Gastrocnemius medialis (tissue), 4 donors: Measurements from ENCODE around the gene OVOL1. TPM values are rescaled to one million over a fixed set of nuclear protein-coding genes. Genes with fewer than 3 reads are reported as not detected.

Experiments
- ATAC-seq, 2 donors: fragments of 150-250 bp; one replicate each; pipeline ENCODE4 v1.9.1; 2016
- DNase-seq, 2 donors: peaks; one replicate each; pipeline ENCODE4 v3.0.0-alpha.2; 2019
- H3K27ac ChIP-seq, 4 donors: fragments of 200-600 bp; sonication (generic); 1 replicate in 1 of 4; 2 replicates in 3 of 4; pipeline ENCODE4 v1.5.1; 2016 to 2018; ENCODE audit warnings: mild to moderate bottlenecking in 2 of 4, moderate library complexity in 1 of 4
- H3K27me3 ChIP-seq, 3 donors: fragments of 200-600 bp; sonication (generic) in 2 of 3; 1 replicate in 1 of 3; 2 replicates in 2 of 3; pipeline versions ENCODE4 v1.5.1 to v1.6.0; 2016 to 2019; ENCODE audit warnings: mild to moderate bottlenecking in 1 of 3, moderate library complexity in 1 of 3
- H3K36me3 ChIP-seq, 2 donors: fragments of 200-600 bp; sonication (generic) in 1 of 2; one replicate each; pipeline ENCODE4 v1.5.1; 2017 to 2018
- H3K4me1 ChIP-seq, 2 donors: fragments of 200-600 bp; sonication (generic) in 1 of 2; one replicate each; pipeline ENCODE4 v1.5.1; 2016 to 2017; ENCODE audit warnings: mild to moderate bottlenecking in 2 of 2
- H3K4me3 ChIP-seq, 4 donors: fragments of 200-600 bp; sonication (generic) in 3 of 4; 1 replicate in 1 of 4; 2 replicates in 3 of 4; pipeline ENCODE4 v1.5.1; 2016 to 2019; ENCODE audit warnings: mild to moderate bottlenecking in 2 of 4
- H3K9me3 ChIP-seq, 3 donors: fragments of 200-600 bp; sonication (generic) in 2 of 3; 1 replicate in 1 of 3; 2 replicates in 2 of 3; pipeline ENCODE4 v1.5.1; 2016 to 2019
- CTCF ChIP-seq, 5 experiments: fragments of 450-650 bp in 3 of 5; fragments of 200-600 bp in 2 of 5; sonication (generic) in 2 of 5; IDR thresholded peaks in 4 of 5; conservative IDR thresholded peaks in 1 of 5; 1 replicate in 4 of 5; 2 replicates in 1 of 5; pipeline ENCODE4 v1.5.1; 2016 to 2019; ENCODE audit warnings: antibody characterized with exemption in 5 of 5, mild to moderate bottlenecking in 3 of 5, moderate library complexity in 3 of 5
- POLR2A ChIP-seq, 2 donors: fragments of 450-650 bp; IDR thresholded peaks; one replicate each; pipeline ENCODE4 v1.6.1; 2017; ENCODE audit warnings: antibody characterized with exemption in 2 of 2, mild to moderate bottlenecking in 2 of 2, moderate library complexity in 2 of 2
- in situ Hi-C, 4 donors: fragments of 200-750 bp; cut with MboI; loops; one replicate each; pipeline versions ENCODE4 v1.15.0 to v1.8.0; 2017; ENCODE audit warnings: low sequenced_read_pairs in 4 of 4
- intact Hi-C: fragments of 100-400 bp; cut with DNase I; formaldehyde crosslinking; loops from one replicate; pipeline ENCODE4 v1.15.1; 2023; ENCODE audit warnings: low total_unique reads
- total RNA-seq, 4 donors: library from RNA; depleted of rRNA; stranded (reverse); fragments of >200 nt; gene quantifications; one replicate each; pipeline versions ENCODE4 v1.1.0 to v1.2.3, GENCODE V29; 2016

The OVOL1 gene
- total RNA-seq = under 1 TPM in 1 of 4 donors, not detected in 3; 0.15 TPM

GRCh38 chr11:65786786-65787636, at the start of gene OVOL1:
Gene OVOL1 (plus strand): TSS chr11:65787063. CDS start chr11:65787374, 311 bp downstream.
- Histone ChIP-seq H3K4me1 (peaks cover 4% of the 10 kb centered on the region in 2 donors), H3K27ac (no peak within 1 kb of the TSS), H3K4me3 (peak within 1 kb of the TSS in 3 of 4 donors; percentile 6 to 44 (median 17)), H3K36me3 (no peaks in the 10 kb centered on the region), H3K27me3 (peaks cover 23 to 53% (median 40%) of the 10 kb centered on the region in 3 donors), H3K9me3 (no peaks in the 10 kb centered on the region)
- in situ Hi-C loops (no loop called here), intact Hi-C loops (loop anchor here (10.0 kb wide), 1 partner anchor 198 kb away; no protein-coding TSS in a partner anchor)
- TF ChIP-seq POLR2A (IDR thresholded peaks at IDR 0.05) = no peak
- DNase-seq = no peak
- no peak for ATAC-seq

- Histone ChIP-seq H3K4me3 (no peak overlapping the region), H3K27ac (no peak overlapping the region), H3K27me3 (peaks cover 0 to 5% (median 3%) of the 10 kb centered on the region in 3 donors), H3K4me1 (no peaks in the 10 kb centered on the region), H3K36me3 (no peaks in the 10 kb centered on the region), H3K9me3 (no peaks in the 10 kb centered on the region)
- no peak for TF ChIP-seq CTCF (IDR thresholded peaks at IDR 0.05 in 4 of 5, conservative IDR thresholded peaks at IDR 0.05 in 1 of 5)
- TF ChIP-seq POLR2A (IDR thresholded peaks at IDR 0.05) = no peak
- intact Hi-C loops = no loop called here
- in situ Hi-C loops = no loop called here
- ATAC-seq (no peak), DNase-seq (no peak)
Measured at GRCh38 chr11:65739022-65739421, 47.8 kb upstream of the OVOL1 start.

GRCh38 chr11:65741185-65741584, 45.7 kb upstream of the OVOL1 start:
- intact Hi-C loops (no loop called here), in situ Hi-C loops (no loop called here)
- H3K9me3 ChIP-seq = no peaks in the 10 kb centered on the region
- H3K27ac ChIP-seq = no peak overlapping the region
- peaks cover 0 to 5% (median 3%) of the 10 kb centered on the region in 3 donors for H3K27me3 ChIP-seq
- no peaks in the 10 kb centered on the region for H3K4me1 ChIP-seq
- no peak for TF ChIP-seq CTCF (IDR thresholded peaks at IDR 0.05 in 4 of 5, conservative IDR thresholded peaks at IDR 0.05 in 1 of 5)
- TF ChIP-seq POLR2A (IDR thresholded peaks at IDR 0.05) = no peak
- DNase-seq (no peak), ATAC-seq (no peak)
- no peak overlapping the region for H3K4me3 ChIP-seq
- no peaks in the 10 kb centered on the region for H3K36me3 ChIP-seq

- in situ Hi-C loops (no loop called here), intact Hi-C loops (no loop called here)
- ATAC-seq (no peak), DNase-seq (no peak)
- H3K4me3 ChIP-seq = no peak overlapping the region
- TF ChIP-seq CTCF (IDR thresholded peaks at IDR 0.05 in 4 of 5, conservative IDR thresholded peaks at IDR 0.05 in 1 of 5) = no peak
- no peak for TF ChIP-seq POLR2A (IDR thresholded peaks at IDR 0.05)
- H3K27me3 ChIP-seq = peaks cover 0 to 5% (median 3%) of the 10 kb centered on the region in 3 donors
- no peaks in the 10 kb centered on the region for H3K9me3 ChIP-seq
- H3K4me1 ChIP-seq = no peaks in the 10 kb centered on the region
- no peak overlapping the region for H3K27ac ChIP-seq
- H3K36me3 ChIP-seq = no peaks in the 10 kb centered on the region
Measured at GRCh38 chr11:65742353-65742752, 44.5 kb upstream of the OVOL1 start.

- DNase-seq (no peak), ATAC-seq (no peak)
- H3K36me3 ChIP-seq = no peaks in the 10 kb centered on the region
- H3K27ac ChIP-seq = no peak overlapping the region
- no peaks in the 10 kb centered on the region for H3K9me3 ChIP-seq
- H3K27me3 ChIP-seq = peaks cover 0 to 5% (median 3%) of the 10 kb centered on the region in 3 donors
- H3K4me3 ChIP-seq = no peak overlapping the region
- in situ Hi-C loops = no loop called here
- no peaks in the 10 kb centered on the region for H3K4me1 ChIP-seq
- TF ChIP-seq CTCF (IDR thresholded peaks at IDR 0.05 in 4 of 5, conservative IDR thresholded peaks at IDR 0.05 in 1 of 5) = no peak
- no peak for TF ChIP-seq POLR2A (IDR thresholded peaks at IDR 0.05)
- intact Hi-C loops = loop anchor here (1.0 kb wide), 1 partner anchor 75 kb away; no protein-coding TSS in a partner anchor
Measured at GRCh38 chr11:65743681-65744025, 43.2 kb upstream of the OVOL1 start.
